ENCODE data around the gene LSM7. TPM values are rescaled to one million over a fixed set of nuclear protein-coding genes. Genes with fewer than 3 reads are reported as not detected.

Gene LSM7
- total RNA-seq, 2 donors from 2014 or later, result 99.0 to 185 TPM

DNA sequence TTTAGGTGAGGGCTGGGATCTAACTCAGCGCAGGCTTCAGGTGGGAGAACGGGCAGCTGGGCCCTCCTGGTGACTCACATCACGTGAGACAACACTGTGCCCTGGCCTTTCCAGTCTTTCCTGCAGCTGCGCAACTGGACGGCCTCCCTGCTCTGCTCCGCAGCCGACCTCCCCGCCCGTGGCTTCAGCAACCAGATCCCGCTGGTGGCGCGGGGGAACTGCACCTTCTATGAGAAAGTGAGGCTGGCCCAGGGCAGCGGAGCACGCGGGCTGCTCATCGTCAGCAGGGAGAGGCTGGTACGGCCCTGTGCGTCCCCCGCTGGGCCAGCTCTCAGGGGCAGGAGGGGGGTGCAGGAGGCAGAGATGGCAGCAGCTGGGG, 8.9 kb upstream of the LSM7 start:
- no peak for DNase-seq
- no peak overlapping the region for H3K27ac ChIP-seq
- TF ChIP-seq, protein P1, sequence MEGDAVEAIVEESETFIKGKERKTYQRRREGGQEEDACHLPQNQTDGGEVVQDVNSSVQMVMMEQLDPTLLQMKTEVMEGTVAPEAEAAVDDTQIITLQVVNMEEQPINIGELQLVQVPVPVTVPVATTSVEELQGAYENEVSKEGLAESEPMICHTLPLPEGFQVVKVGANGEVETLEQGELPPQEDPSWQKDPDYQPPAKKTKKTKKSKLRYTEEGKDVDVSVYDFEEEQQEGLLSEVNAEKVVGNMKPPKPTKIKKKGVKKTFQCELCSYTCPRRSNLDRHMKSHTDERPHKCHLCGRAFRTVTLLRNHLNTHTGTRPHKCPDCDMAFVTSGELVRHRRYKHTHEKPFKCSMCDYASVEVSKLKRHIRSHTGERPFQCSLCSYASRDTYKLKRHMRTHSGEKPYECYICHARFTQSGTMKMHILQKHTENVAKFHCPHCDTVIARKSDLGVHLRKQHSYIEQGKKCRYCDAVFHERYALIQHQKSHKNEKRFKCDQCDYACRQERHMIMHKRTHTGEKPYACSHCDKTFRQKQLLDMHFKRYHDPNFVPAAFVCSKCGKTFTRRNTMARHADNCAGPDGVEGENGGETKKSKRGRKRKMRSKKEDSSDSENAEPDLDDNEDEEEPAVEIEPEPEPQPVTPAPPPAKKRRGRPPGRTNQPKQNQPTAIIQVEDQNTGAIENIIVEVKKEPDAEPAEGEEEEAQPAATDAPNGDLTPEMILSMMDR (IDR thresholded peaks at IDR 0.05), result no peak
- H3K9me3 ChIP-seq, result no peaks in the 10 kb centered on the region
- no peak overlapping the region for H3K4me3 ChIP-seq
- H3K9ac ChIP-seq (ENCODE audit: low read depth in 2 of 2, low read length in 2 of 2), result no peak overlapping the region
- intact Hi-C loops (cut with DNase I), result no loop called here
- no peaks in the 10 kb centered on the region for H3K27me3 ChIP-seq
- no peaks in the 10 kb centered on the region for H3K36me3 ChIP-seq
- H3K4me1 ChIP-seq, result peaks cover 11% of the 10 kb centered on the region

DNA sequence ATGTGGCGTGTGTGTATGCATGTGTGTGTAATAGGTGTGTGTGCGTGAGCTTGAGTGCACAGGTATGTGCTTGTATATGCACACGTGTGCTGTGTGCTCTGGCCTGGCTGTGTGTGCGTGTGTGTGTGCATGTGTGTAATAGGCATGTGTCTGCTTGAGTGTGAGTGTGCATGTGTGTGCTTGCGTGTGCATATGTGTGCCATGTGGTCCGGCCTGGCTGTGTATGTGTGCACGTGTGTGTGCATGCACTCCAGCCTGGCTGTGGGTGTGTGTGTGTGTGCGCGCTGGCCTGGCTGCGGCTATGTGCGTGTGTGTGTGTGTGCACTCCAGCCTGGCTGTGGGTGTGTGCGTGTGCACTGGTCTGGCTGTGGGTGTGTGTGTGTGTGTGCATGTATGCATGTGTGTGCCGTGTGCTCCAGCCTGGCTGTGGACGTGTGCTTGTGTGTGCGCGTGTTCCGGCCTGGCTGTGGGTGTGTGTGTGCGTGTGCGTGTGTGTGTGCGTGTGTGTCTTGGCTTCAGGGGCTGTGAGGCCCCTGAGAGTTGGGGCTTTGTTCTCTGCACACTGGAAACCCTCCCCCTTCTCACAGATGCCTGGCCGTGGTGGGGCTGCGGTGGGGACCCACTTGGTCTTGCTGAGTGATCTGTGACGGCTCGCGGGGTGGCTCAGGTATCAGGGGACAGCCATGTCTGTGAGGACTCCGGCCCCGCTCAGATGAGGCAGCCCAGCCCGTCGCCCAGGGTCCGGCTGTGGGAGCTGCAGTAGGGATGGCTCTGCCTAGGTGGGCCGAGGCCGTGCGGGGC, 8.3 kb upstream of the LSM7 start:
- no peak overlapping the region for H3K27ac ChIP-seq
- H3K4me1 ChIP-seq, result peaks cover 15% of the 10 kb centered on the region
- no peaks in the 10 kb centered on the region for H3K9me3 ChIP-seq
- TF ChIP-seq, protein P1 (IDR thresholded peaks at IDR 0.05), result no peak
- H3K27me3 ChIP-seq, result no peaks in the 10 kb centered on the region
- DNase-seq, result no peak
- no peak overlapping the region for H3K4me3 ChIP-seq
- intact Hi-C loops (cut with DNase I), result no loop called here
- H3K9ac ChIP-seq (ENCODE audit: low read depth in 2 of 2, low read length in 2 of 2), result no peak overlapping the region
- H3K36me3 ChIP-seq, result no peaks in the 10 kb centered on the region

DNA sequence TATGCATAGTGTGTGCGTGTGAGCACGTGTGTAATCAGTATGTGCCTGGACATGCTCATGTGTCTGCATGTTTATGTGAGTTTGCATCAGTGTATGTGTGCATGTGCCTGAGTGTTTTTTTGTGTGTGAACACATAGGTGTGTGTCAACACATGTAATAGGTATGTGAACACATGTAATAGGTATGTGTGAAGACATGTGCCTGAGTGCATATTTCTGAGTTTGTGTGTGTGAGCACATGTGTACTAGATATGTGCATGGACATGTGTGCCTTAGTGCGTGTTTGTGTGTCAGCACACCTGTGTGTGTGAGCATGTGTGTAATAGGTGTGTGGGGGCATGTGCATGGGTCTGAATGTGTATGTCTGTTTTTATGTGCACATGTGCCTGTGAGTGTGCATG, 7.5 kb upstream of the LSM7 start:
- H3K27me3 ChIP-seq, result no peaks in the 10 kb centered on the region
- no peak overlapping the region for H3K9ac ChIP-seq (ENCODE audit: low read depth in 2 of 2, low read length in 2 of 2)
- no peak for DNase-seq
- intact Hi-C loops (cut with DNase I), result no loop called here
- TF ChIP-seq, protein P1 (IDR thresholded peaks at IDR 0.05), result no peak
- no peaks in the 10 kb centered on the region for H3K9me3 ChIP-seq
- no peak overlapping the region for H3K4me3 ChIP-seq
- peaks cover 23% of the 10 kb centered on the region for H3K4me1 ChIP-seq
- no peak overlapping the region for H3K27ac ChIP-seq
- no peaks in the 10 kb centered on the region for H3K36me3 ChIP-seq

DNA sequence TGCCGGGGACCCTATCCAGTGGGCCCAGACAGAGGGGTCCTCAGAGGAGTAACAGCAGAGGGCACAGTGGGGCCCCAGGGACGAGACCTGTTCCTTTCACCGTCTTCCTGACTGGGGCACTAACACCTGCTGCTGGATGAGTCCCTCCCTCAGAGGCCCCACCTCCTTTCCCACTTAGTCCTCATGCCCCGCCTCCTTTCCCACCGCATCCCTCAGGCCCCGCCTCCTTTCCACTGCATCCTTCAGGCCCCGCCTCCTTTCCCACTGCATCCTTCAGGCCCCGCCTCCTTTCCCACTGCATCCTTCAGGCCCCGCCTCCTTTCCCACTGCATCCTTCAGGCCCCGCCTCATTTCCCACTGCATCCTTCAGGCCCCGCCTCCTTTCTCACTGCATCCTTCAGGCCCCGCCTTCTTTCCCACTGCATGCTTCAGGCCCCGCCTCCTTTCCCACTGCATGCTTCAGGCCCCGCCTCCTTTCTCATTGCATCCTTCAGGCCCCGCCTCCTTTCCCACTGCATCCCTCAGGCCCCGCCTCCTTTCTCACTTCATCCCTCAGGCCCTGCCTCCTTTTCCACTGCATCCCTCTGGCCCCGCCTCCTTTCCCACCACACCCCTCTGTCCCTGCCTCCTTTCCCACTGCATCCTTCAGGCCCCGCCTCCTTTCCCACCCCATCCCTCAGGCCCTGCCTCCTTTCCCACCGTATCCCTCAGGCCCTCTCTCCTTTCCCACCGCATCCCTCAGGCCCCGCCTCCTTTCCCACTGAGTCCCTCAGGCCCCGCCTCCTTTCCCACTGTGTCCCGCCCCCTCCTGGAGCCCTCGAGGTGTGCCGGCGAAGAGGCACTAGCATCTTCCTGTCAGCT, 6.8 kb upstream of the LSM7 start:
- TF ChIP-seq, protein P1 (IDR thresholded peaks at IDR 0.05), result no peak
- no peak for DNase-seq
- Histone ChIP-seq H3K4me1 (peaks cover 24% of the 10 kb centered on the region), H3K36me3 (no peaks in the 10 kb centered on the region), H3K9ac (ENCODE audit: low read depth in 2 of 2, low read length in 2 of 2) (no peak overlapping the region), H3K27me3 (no peaks in the 10 kb centered on the region), H3K9me3 (no peaks in the 10 kb centered on the region), H3K27ac (no peak overlapping the region), H3K4me3 (no peak overlapping the region)
- intact Hi-C loops (cut with DNase I), result loop anchor here (5.0 kb wide), 1 partner anchor 57 kb away; no protein-coding TSS in a partner anchor

DNA sequence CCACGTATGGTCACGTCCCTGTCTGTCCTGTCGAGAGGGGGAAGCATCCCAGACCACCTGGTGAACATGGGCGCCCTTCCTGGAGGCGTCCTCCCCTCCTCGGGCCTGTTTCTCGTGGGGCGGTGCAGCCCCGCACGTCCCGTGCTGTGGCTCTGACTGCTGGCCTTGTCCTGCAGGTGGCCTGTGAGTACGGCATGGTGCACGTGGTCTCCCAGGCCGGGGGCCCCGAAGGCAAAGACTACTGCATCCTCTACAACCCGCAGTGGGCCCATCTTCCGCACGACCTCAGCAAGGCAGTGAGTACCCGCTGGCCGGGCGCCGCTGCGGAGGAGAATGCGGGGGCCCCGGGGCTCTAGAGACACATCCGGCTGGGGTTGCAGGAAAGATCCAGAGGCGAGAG, 6.0 kb upstream of the LSM7 start:
- Histone ChIP-seq H3K27me3 (no peaks in the 10 kb centered on the region), H3K27ac (no peak overlapping the region), H3K9me3 (no peaks in the 10 kb centered on the region), H3K9ac (ENCODE audit: low read depth in 2 of 2, low read length in 2 of 2) (peak overlapping the region in 1 of 2 donors; percentile 84), H3K36me3 (no peaks in the 10 kb centered on the region), H3K4me1 (peaks cover 24% of the 10 kb centered on the region), H3K4me3 (no peak overlapping the region)
- no peak for DNase-seq
- TF ChIP-seq, protein P1 (IDR thresholded peaks at IDR 0.05), result no peak
- intact Hi-C loops (cut with DNase I), result loop anchor here (5.0 kb wide), 1 partner anchor 58 kb away; no protein-coding TSS in a partner anchor

All from colonic mucosa (tissue), 4 donors.